Parathyroid adenoma (tissue), 2 donors: ENCODE results near the gene MYO5C.

Experiments
- H2AFZ ChIP-seq: fragments of 300-600 bp; sonication (generic); one replicate; pipeline ENCODE4 v1.7.0; 2017; ENCODE audit warnings: antibody characterized with exemption, mild to moderate bottlenecking
- H3K27ac ChIP-seq: fragments of 300-600 bp; sonication (generic); one replicate; pipeline ENCODE4 v1.7.0; 2017
- H3K27me3 ChIP-seq: fragments of 300-600 bp; sonication (generic); one replicate; pipeline ENCODE4 v1.7.0; 2017; ENCODE audit warnings: low read length; ENCODE audit not compliant: control insufficient read depth, insufficient read depth
- H3K36me3 ChIP-seq: fragments of 300-600 bp; sonication (generic); one replicate; pipeline ENCODE4 v1.7.0; 2017; ENCODE audit warnings: low read length; ENCODE audit not compliant: control insufficient read depth, insufficient read depth
- H3K4me1 ChIP-seq: fragments of 300-600 bp; sonication (generic); one replicate; pipeline ENCODE4 v1.7.0; 2017; ENCODE audit warnings: control low read depth
- H3K4me2 ChIP-seq: fragments of 300-600 bp; sonication (generic); one replicate; pipeline ENCODE4 v1.7.0; 2017; ENCODE audit warnings: low read length
- H3K4me3 ChIP-seq: fragments of 300-600 bp; sonication (generic); one replicate; pipeline ENCODE4 v1.7.0; 2017; ENCODE audit warnings: low read depth, low read length
- H3K79me2 ChIP-seq: fragments of 300-600 bp; sonication (generic); one replicate; pipeline ENCODE4 v1.7.0; 2017; ENCODE audit warnings: control low read depth
- H3K9ac ChIP-seq: fragments of 300-600 bp; sonication (generic); one replicate; pipeline ENCODE4 v1.7.0; 2017; ENCODE audit warnings: mild to moderate bottlenecking
- H3K9me3 ChIP-seq: fragments of 300-600 bp; sonication (generic); one replicate; pipeline ENCODE4 v1.7.0; 2017; ENCODE audit warnings: low read length; ENCODE audit not compliant: control insufficient read depth
- CTCF ChIP-seq: fragments of 300-600 bp; sonication (generic); IDR thresholded peaks from one replicate; pipeline ENCODE4 v1.7.0; 2017; ENCODE audit warnings: antibody characterized with exemption, mild to moderate bottlenecking
- donor health status: primary hyperparathyroidism.

The MYO5C gene

GRCh38 chr15:52214553-52214952 lies 81.1 kb downstream of the MYO5C start:
- TF ChIP-seq CTCF: no peak
- Histone ChIP-seq H3K4me3 (no peak overlapping the region), H3K36me3 (no peaks in the 10 kb centered on the region)

DNA sequence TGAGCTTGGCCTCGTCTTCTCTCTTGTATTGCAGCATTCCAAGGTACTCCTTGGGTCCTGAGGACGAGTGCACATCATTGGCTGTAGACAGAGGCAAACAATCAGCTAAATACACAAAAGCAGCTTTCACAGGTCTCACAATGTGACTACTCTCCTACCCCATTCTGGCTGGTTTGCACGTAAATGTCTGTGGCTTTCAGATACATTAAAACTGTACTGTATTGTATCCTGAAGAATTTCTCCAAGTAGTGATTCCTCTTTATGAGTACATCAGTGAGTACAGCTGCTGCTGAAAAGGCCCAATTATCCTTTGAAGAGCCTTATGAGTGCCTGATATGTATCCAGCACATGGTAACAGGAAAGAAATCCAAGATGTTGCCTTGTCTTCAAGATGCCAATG lies 82.4 kb downstream of the MYO5C start:
- Histone ChIP-seq H2AFZ (no peak overlapping the region), H3K36me3 (no peaks in the 10 kb centered on the region), H3K4me3 (no peak overlapping the region), H3K9ac (no peak overlapping the region), H3K4me1 (no peaks in the 10 kb centered on the region), H3K79me2 (no peaks in the 10 kb centered on the region), H3K27me3 (no peaks in the 10 kb centered on the region), H3K27ac (no peak overlapping the region), H3K9me3 (no peaks in the 10 kb centered on the region), H3K4me2 (no peak overlapping the region)
- no peak for TF ChIP-seq CTCF

More at GRCh38 chr15:52214553-52214952, 81.1 kb downstream of the MYO5C start:
- Histone ChIP-seq H3K27ac (no peak overlapping the region), H3K9ac (no peak overlapping the region), H3K4me1 (no peaks in the 10 kb centered on the region), H3K27me3 (no peaks in the 10 kb centered on the region), H3K9me3 (no peaks in the 10 kb centered on the region), H3K79me2 (no peaks in the 10 kb centered on the region), H2AFZ (no peak overlapping the region), H3K4me2 (no peak overlapping the region)

GRCh38 chr15:52208306-52208946 lies 87.2 kb downstream of the MYO5C start:
- H3K27ac ChIP-seq: no peak overlapping the region
- H3K36me3 ChIP-seq: no peaks in the 10 kb centered on the region
- H3K4me1 ChIP-seq: no peaks in the 10 kb centered on the region

GRCh38 chr15:52207191-52207590 lies 88.4 kb downstream of the MYO5C start:
- Histone ChIP-seq H3K4me3 (no peak overlapping the region), H3K9me3 (no peaks in the 10 kb centered on the region), H2AFZ (no peak overlapping the region), H3K27ac (peak overlapping the region; percentile 60), H3K4me2 (no peak overlapping the region), H3K36me3 (no peaks in the 10 kb centered on the region), H3K4me1 (no peaks in the 10 kb centered on the region), H3K27me3 (no peaks in the 10 kb centered on the region), H3K79me2 (no peaks in the 10 kb centered on the region), H3K9ac (no peak overlapping the region)
- TF ChIP-seq CTCF: no peak

More at GRCh38 chr15:52208306-52208946, 87.2 kb downstream of the MYO5C start:
- TF ChIP-seq CTCF: peak; percentile 45
- Histone ChIP-seq H3K79me2 (no peaks in the 10 kb centered on the region), H2AFZ (no peak overlapping the region), H3K4me2 (no peak overlapping the region), H3K9ac (no peak overlapping the region), H3K4me3 (no peak overlapping the region), H3K27me3 (no peaks in the 10 kb centered on the region), H3K9me3 (no peaks in the 10 kb centered on the region)

DNA sequence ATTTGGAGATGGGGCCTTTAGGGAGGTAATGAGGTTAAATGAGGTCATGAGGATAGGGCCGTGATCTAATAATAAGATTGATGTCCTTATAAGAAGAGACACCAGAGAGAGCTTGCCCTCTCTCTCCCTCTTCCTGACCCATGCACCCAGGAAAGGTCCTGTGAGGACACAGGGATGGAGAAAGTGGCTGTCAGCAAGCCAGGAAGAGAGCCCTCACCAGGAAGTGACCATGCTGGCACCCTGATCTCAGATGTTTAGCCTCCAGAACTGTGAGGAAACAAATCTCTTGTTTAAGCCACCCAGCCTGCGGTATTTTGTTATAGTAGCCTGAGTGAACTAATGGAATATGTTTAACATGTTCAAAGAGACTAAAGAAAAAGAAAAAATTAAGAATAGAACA lies 89.2 kb downstream of the MYO5C start:
- H3K27ac ChIP-seq: peak overlapping the region; percentile 60
- no peaks in the 10 kb centered on the region for H3K27me3 ChIP-seq
- no peaks in the 10 kb centered on the region for H3K36me3 ChIP-seq
- no peak for TF ChIP-seq CTCF
- no peaks in the 10 kb centered on the region for H3K9me3 ChIP-seq
- H3K9ac ChIP-seq: no peak overlapping the region
- no peaks in the 10 kb centered on the region for H3K79me2 ChIP-seq
- H2AFZ ChIP-seq: no peak overlapping the region
- H3K4me1 ChIP-seq: no peaks in the 10 kb centered on the region
- H3K4me3 ChIP-seq: no peak overlapping the region
- no peak overlapping the region for H3K4me2 ChIP-seq
